Dedifferentiated amniotic fluid mesenchymal stem cell (primary cell): ENCODE results near the gene RWDD1.

ENCODE experiments used
- DNase-seq: peaks from one replicate; pipeline ENCODE4 v3.0.0-alpha.2; 2016; ENCODE audit errors: extremely low spot score

RWDD1 gene

DNA sequence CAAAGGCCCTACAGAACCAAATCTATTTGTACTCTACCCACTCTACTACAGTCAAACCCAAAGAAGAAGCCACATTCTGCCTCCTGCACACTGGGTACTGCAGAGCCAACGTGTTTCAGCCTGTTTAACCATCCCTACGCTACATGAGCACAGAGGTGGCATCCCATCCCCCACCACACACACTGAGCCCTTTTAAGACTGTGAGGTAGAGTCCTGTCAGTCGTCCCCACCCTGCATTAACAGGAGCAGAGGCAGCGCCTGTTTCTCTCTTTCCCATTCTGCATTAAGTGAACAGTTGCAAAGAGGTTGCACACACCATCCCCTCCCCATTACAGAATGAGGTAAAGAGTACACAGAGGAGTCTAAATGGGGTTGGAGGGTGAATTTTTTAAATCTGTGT, 39.8 kb downstream of the RWDD1 start:
- no peak for DNase-seq

DNA sequence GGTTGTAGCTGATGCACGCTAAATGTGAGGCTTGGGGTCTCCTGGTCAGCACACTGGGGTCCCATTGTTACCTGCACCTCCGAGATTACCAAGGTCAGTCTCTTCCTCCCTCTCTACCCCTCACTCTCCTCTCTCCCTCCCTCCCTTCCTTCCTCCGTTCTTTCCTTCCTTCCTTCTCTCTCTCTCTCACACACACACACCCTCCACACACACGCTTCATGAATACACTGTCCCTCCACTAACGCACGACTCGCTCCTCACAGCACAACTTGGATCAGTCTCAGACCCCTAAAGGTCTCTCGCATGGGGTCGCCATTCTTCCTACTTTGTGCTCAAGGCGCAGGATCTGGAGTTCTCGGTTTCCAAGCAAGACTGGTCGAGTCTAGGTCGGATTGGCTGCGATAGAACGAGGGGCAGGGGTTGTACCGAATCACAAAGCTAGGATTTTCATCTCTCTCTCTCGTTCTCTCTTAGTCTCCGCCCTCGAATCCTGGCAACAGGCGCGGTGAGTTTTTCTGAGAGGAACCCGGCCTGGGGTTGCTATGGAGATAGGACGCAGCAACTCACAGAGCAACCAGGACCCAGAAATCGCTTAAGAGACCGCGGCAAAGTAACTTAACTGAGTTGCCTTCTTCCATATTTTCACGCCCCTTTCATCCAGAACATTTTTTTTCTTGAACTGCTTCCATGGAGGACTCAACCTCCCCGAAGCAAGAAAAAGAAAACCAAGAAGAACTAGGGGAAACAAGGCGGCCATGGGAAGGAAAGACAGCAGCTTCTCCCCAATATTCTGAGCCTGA, 44.8 kb downstream of the RWDD1 start, which contains the start of gene RSPH4A:
Gene RSPH4A, plus strand, starts transcription at position 543 of the 800 bp plus-strand sequence. Its CDS starts 145 bp downstream, at position 688.
- DNase-seq: peak; percentile 98

DNA sequence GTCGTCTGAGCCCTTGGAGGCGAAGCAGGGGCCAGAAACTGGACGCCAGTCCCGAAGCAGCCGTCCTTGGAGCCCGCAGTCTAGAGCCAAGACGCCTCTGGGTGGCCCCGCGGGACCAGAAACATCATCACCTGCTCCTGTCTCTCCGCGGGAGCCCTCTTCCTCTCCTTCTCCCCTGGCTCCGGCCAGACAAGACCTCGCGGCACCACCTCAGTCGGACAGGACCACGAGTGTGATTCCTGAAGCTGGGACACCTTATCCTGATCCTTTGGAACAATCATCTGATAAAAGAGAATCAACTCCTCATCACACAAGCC, 45.4 kb downstream of the RWDD1 start:
- no peak for DNase-seq

DNA sequence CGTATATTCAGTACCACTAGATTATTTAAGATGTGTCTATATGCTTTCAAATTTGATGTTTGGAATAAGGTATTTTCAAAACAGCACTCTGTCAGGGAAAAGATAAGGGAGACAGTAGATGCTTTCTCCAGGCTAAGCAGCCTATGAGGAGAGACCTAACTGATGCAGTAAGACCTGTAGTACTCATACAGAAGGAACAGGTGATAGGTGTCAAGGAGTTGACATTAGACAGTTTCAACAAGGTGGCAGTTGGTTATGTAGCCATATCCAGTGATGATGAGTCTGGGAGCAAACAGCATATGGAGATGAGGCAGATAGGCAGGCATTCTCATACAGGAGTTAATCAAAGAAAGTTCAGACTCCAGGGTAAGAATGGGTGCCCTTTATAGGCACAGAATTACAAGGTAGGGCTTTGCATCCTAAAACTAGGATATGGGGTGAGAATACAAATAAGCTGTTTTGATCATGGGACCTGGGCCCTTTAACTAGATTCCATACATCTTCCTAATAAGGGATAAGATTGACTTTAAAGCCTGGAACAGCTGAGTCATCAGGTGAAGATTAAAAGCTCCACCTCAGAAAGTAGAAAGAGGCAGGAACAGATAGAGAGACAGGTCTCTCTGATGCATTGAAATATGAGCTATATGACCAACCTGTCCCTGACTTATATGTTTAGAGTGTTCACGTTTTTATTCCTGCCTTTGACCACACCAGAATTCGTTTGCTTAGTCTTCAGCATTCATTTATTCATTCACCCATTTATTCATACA, 52.9 kb downstream of the RWDD1 start:
- DNase-seq: no peak

DNA sequence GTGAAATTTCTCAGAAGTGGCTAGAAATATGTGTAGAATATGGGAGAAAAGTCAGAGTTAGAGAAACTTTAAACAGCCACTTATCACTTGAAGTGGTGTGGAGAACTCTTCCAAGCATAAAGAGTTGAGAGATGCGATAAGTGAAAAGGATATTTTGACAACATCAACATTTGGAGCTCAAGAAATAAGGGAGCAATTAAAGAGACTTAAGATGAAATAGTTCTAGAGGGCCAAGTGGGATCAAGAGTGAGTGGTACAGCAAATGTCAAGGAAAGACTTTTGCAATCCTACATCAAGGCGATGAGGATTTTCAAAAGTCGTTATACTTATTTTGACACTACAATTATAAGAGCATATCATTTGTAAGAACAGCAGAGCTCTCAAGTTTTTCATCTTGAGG, 54.6 kb downstream of the RWDD1 start:
- DNase-seq: no peak

DNA sequence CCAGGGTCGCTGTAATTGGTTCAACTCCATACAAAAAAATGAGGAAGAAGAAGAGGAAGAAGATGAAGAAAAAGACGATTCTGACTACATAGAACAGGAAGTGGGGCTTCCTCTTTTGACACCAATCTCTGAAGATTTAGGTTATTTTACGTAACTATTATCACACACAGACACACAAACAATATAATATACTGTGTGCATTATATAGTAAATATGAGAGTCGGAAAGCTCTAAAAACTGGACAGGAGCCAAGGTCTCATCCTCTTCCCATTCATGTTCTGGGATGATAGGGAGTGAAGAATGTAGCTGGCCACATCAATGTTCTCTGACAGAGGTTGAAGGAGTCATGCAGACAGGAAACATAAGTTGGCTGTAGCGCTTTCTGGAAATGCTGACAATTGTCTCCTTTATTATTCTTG, 58.3 kb downstream of the RWDD1 start:
- DNase-seq: no peak

DNA sequence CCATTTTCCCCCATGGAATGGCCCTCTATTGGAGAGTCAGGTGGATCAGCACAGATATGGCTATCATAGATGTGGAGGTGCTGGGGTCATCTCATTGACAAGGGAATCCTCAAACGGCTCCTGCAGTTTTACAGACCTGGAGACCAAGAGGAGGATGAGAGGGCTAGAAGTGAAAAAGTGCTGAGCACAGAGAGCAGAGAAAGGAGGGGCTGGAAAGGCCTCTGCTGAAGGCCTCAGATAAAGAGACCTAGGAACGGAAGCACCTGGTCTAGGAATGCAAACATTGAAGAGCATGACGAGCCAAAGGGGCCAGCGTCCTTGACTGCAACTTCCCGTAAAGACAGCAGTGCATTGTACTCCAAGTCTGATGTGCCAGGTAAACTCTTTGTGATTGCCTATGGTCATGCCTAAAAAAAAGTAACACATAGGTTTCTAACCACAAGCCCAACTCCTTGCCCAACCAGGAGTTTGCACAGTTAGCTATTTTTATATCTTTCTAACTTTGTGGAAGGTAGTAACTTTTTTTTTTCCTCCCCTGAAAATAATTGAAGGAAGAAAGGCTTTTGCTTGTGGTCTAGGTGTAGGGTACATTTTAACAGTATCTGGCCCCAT, 60.2 kb downstream of the RWDD1 start:
- no peak for DNase-seq

DNA sequence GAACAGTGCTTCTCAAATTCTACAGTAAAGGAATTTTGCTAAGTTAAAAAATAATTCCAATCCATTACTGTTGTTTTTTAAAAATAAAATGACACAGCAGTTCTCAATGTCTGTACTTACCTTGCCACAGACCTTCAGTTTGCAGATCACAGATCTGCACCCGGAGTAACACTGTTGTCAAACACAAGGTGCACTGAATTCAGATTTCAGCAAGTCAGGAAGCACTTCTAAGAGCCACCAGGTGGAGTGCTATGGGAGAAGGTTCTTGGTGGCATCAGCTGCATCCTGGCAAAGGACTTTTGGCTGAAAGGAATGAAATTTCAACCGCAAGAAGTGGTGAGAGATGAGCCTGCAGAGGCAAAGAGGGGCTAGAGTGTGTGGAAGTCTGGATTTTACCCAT, 62.4 kb downstream of the RWDD1 start:
- no peak for DNase-seq
